RWPE2 (cell line): Measurements from ENCODE around the gene ISG20L2.

Source experiments
- ATAC-seq: fragments of 200-7000 bp; cut with Tn5 transposase; 3 replicates; pipeline ENCODE4 v1.9.1; 2021; ENCODE audit warnings: low read depth
- DNase-seq: peaks from one replicate; pipeline ENCODE4 v3.0.0-alpha.2; 2020; ENCODE audit warnings: low spot score
- H3K27ac ChIP-seq: fragments of 450-650 bp; 2 replicates; pipeline ENCODE4 v1.5.1; 2017; ENCODE audit warnings: mild to moderate bottlenecking; ENCODE audit not compliant: poor library complexity, severe bottlenecking
- H3K27me3 ChIP-seq: fragments of 250-450 bp; sonication (Bioruptor Pico); 2 replicates; pipeline ENCODE4 v1.5.1; 2021; ENCODE audit warnings: mild to moderate bottlenecking, moderate library complexity; ENCODE audit not compliant: insufficient read depth, poor library complexity, severe bottlenecking
- H3K36me3 ChIP-seq: fragments of 250-450 bp; sonication (Bioruptor Pico); 2 replicates; pipeline ENCODE4 v1.5.1; 2020; ENCODE audit warnings: low read depth, mild to moderate bottlenecking, moderate library complexity
- H3K4me1 ChIP-seq: fragments of 250-450 bp; sonication (Bioruptor Pico); 2 replicates; pipeline ENCODE4 v1.5.1; 2021; ENCODE audit warnings: mild to moderate bottlenecking, moderate library complexity; ENCODE audit not compliant: insufficient read depth, poor library complexity, severe bottlenecking
- H3K4me3 ChIP-seq: fragments of 250-450 bp; sonication (Bioruptor Pico); 2 replicates; pipeline ENCODE4 v1.5.1; 2021; ENCODE audit warnings: mild to moderate bottlenecking, moderate library complexity; ENCODE audit not compliant: severe bottlenecking
- H3K9me3 ChIP-seq: fragments of 250-450 bp; sonication (Bioruptor Pico); 2 replicates; pipeline ENCODE4 v1.5.1; 2021; ENCODE audit warnings: mild to moderate bottlenecking, moderate library complexity; ENCODE audit not compliant: severe bottlenecking
- TF ChIP-seq, protein P1 (sequence below): fragments of 450-650 bp; IDR thresholded peaks from one replicate; pipeline ENCODE4 v1.5.1; 2017; ENCODE audit warnings: mild to moderate bottlenecking, moderate library complexity; ENCODE audit not compliant: poor library complexity, severe bottlenecking

Gene ISG20L2

DNA sequence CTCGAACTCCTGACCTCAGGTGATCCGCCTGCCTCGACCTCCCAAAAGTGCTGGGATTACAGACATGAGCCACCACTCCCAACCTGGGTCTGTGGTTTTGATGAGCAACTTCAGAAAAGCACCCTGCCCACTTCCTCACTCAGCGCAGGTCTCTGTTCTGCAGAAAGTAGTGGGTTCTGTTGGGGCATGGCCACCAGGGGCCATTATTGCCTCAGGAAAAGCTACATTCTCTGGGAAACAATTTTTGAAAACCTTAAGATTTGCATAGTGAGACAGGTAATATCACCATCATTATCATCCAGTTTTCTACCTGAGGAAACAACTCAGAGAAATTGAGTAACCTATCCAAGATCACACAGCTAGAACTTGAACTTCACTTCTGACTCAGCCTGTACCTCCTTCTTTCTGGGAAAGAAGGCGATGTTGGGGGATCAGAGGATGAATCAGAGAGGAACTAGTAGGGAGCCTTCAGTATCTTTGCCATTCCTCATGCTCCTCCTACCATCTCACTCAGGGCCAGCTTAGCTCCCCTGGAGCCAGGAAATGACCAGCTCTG, 44.3 kb downstream of the ISG20L2 start:
- Histone ChIP-seq H3K36me3 (no peaks in the 10 kb centered on the region), H3K4me3 (no peak overlapping the region), H3K9me3 (no peaks in the 10 kb centered on the region), H3K4me1 (peaks cover 25% of the 10 kb centered on the region), H3K27me3 (peaks cover 3% of the 10 kb centered on the region), H3K27ac (peak overlapping the region; percentile 68)
- peak; percentile 78 for ATAC-seq
- TF ChIP-seq, protein P1, sequence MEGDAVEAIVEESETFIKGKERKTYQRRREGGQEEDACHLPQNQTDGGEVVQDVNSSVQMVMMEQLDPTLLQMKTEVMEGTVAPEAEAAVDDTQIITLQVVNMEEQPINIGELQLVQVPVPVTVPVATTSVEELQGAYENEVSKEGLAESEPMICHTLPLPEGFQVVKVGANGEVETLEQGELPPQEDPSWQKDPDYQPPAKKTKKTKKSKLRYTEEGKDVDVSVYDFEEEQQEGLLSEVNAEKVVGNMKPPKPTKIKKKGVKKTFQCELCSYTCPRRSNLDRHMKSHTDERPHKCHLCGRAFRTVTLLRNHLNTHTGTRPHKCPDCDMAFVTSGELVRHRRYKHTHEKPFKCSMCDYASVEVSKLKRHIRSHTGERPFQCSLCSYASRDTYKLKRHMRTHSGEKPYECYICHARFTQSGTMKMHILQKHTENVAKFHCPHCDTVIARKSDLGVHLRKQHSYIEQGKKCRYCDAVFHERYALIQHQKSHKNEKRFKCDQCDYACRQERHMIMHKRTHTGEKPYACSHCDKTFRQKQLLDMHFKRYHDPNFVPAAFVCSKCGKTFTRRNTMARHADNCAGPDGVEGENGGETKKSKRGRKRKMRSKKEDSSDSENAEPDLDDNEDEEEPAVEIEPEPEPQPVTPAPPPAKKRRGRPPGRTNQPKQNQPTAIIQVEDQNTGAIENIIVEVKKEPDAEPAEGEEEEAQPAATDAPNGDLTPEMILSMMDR, result peak; percentile 34
- no peak for DNase-seq

DNA sequence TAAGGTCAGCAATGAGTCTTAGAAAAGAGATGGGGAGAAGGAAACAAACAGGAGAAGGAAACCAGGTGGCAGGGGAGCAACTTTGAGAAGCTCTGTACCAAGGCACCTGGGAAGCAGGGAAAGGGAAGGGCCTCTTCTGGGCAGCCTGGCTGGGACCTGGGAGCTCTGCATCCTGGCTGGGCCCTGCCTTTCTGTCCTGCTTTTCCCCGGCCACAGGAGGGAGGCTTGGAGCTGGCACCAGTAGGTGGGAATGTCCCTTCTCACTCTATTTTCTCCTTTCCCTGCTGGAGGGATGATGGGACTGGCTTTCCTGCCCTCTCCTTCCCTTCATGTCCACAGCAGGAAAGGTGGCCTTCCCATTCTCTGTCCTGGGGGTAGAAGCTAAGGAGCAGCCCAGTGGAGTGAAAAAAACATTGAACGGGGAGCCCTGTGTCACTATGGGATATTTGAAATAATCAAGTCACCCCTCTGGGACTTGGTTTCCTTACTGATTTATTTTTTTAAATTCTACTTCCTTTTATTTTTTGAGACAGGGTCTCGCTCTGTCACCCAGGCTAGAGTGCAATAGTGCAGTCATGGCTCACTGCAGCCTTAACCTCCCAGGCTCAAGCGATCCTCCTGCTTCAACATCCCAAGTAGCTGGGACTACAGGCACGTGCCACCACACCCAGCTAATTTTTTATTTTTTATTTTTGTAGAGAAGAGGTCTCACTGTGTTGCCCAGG, 46.2 kb downstream of the ISG20L2 start:
- ATAC-seq (no peak), DNase-seq (no peak)
- Histone ChIP-seq H3K4me1 (peaks cover 26% of the 10 kb centered on the region), H3K36me3 (no peaks in the 10 kb centered on the region), H3K27me3 (peaks cover 17% of the 10 kb centered on the region), H3K9me3 (no peaks in the 10 kb centered on the region), H3K27ac (no peak overlapping the region), H3K4me3 (no peak overlapping the region)
- TF ChIP-seq, protein P1, result no peak

DNA sequence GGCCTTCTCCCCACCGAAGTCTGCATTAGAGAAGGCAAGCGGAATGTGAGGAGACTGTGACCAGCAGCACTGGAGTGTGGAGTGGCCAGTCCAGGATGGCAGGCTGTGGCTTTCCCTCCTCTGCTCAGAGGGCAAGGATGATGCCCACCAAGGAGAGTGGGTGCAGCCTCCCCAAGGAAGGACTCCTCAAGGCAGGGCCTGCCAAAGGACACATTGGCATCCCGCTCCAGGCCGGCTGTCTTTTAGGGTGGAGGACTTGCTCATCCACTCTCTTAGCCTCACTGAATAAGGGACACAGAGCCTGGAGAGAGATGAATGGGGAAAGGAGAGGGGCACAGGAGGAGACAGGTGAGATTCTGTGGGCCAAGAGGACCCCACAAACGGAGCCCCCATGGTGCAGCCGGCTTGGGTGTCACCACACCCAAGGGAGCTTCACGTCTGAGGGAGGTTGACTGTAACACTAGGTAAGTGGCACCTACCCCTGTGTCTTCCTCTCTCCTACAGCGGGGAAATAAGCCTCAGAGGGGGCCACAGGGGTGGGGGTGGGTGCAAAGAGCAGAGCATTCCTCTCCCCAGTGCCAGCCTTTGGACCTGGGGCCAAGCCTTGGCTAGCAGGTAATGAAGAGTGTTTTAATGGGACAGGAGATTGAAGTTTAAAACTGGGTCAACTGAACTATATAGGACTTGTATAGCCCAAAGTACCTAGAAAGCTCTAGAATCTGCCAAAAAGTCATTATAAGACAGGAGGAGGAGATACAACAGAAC, 47.2 kb downstream of the ISG20L2 start:
- H3K27ac ChIP-seq, result no peak overlapping the region
- no peaks in the 10 kb centered on the region for H3K36me3 ChIP-seq
- ATAC-seq, result no peak
- H3K27me3 ChIP-seq, result peaks cover 25% of the 10 kb centered on the region
- TF ChIP-seq, protein P1, result no peak
- DNase-seq, result no peak
- H3K4me3 ChIP-seq, result no peak overlapping the region
- peaks cover 21% of the 10 kb centered on the region for H3K4me1 ChIP-seq
- H3K9me3 ChIP-seq, result no peaks in the 10 kb centered on the region

DNA sequence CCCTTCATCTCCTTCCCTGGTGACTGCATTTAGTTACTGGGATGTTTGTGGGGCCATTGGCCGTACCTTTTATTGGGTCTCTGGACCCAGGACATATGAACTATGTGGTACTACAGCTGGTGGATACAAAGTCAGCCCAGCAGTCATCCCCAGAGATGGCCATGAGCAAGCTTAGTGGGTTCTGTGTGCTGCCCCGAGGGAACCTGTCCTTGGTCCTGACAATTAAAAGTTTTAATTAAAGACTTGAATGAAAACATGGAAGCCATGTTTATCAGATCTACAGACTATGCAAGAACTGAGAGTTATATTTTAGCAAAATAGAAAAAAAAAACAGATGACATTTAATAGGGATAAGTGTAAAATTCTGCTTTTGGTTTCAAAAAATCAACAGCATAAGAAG, 48.5 kb downstream of the ISG20L2 start:
- DNase-seq (no peak), ATAC-seq (no peak)
- H3K4me3 ChIP-seq, result no peak overlapping the region
- peaks cover 30% of the 10 kb centered on the region for H3K27me3 ChIP-seq
- no peaks in the 10 kb centered on the region for H3K36me3 ChIP-seq
- H3K27ac ChIP-seq, result no peak overlapping the region
- H3K4me1 ChIP-seq, result peaks cover 15% of the 10 kb centered on the region
- TF ChIP-seq, protein P1, result no peak
- no peaks in the 10 kb centered on the region for H3K9me3 ChIP-seq
